Stimulated activated CD4-positive, alpha-beta T cell treated with anti-CD3 and anti-CD28 coated beads, TNF-alpha, amount 100 ng/mL, for 48 hours (primary cell): ENCODE results near the gene C8B.

Source experiments
- DNase-seq, 3 donors: peaks; one replicate each; pipeline ENCODE4 v3.0.0-alpha.2; 2020; ENCODE audit warnings: low read depth in 3 of 3

The C8B gene

DNA sequence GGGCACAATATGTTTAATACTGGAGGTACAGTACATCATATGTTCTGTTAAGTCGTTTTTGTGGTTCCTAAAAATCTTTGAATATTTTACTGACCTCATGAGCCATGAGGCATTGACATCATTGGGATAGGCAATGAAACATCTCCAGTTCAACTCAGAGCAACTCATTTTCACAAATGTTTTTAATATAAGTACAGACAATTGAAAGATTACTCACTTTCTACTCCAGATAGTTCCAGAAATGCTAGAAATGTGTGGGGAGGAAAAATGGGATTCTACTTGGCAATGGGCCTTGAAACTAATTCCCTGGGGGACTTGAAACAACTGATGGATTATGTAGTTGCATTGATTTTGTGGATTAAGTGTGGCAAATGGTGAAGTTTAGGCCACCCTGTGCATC, 7.2 kb upstream of the C8B start:
- no peak for DNase-seq

DNA sequence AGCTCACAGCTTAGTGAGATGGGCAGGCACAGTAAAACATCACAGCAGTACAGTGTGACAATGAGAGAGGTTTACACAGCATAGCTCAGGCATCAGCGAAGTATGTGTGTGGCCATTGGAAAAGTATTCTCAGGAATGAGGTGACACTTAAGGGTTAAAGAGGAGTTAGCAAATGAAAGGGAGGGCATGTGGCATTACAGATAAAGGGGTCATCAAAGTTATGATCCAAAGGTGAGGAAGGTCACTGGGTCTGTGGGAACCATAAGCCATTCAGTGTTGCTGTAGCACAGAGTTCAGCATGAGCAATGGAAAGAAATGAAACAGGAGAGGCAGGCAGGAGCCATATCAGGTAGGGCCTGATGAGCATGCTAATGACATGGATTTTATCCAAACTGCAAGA, 4.5 kb upstream of the C8B start:
- no peak for DNase-seq

DNA sequence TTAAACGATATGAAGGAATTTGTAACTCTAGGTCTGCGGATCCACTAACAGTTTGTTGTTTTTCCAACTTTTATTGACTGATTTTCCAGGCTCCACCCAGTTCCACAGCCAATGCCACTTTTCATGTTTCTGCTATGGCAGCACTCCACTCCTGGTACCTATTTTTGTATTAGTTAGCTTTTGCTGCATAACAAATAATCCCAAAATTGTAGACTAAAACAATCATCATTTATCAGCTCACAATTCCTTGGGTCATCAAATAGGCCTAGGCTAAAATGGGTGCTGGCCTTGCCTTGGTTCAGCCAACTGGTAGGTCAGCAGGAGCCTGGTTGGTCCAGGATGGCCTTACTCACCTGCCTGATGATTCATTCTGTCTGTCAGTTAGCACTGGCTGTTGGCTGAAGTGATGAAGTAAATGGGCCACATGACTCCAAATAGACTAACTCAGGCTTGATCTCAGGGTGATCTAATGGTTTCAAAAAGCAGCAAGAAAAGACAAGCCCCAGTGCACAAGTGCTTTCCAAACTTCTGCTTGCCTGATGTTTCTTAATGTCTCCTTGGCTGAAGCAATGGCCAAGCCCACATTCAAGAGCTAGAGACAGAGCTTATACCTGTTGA, 3.2 kb upstream of the C8B start:
- no peak for DNase-seq

DNA sequence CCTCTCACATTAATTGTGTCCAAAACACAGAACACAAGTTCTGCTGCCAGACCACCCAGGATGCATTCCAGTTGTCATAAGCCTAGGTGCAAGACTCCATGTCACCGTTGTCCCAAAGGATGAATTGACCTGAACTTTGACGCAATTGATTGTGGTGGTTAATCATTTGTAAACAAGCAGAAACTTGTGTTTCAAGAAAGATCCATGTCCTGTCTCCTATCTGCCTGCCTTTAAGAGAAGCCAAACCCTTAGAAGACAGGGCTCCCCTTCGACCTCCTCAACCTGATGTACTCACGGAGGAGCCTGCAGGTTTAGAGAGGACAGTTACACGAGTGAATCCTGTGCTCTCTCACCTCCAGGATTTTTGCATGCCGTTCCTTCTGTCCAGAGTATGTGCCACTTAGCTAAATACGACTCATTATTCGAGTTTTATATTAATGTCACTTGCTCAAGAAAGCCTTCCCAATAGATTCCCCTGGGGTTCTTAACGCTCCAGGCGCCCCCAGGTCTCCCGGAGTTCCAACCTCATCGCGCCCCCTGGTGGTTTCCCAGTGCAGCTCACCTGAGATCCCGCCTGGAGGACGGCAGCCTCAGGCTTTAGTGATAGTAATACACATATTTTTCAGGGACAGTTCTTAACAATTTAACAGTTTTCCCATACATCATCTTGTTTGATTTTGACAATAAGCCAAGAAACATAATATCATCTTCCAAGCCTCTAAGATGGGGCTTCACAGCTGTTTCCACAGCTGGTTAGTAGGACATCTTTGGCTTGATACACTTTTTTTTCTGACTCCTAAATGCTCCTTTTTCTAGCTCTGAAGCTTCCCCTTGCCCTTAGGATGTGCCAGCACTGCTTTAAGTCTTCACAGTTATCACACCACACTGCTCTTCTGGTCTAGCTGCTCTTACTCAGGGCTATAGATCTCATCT, 2.4 kb upstream of the C8B start:
- no peak for DNase-seq

DNA sequence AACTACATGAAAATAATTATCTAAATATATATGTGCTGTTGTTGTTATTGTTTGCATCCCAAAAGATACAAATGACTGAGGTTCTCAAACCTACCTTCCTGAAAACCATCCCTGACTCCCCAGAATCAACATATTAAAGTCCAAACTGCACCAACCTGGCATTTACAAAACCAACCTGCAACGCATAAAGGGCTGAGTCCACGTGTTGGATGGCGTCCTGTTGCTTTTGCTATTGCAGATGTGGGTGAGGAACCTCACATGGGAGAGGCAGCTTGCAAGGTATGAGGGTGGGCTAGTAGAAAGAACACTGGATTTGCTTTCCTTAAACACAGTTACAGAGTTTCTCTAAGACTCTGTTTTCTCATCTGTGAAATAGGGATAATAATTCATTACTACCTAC, 1.5 kb upstream of the C8B start:
- no peak for DNase-seq

DNA sequence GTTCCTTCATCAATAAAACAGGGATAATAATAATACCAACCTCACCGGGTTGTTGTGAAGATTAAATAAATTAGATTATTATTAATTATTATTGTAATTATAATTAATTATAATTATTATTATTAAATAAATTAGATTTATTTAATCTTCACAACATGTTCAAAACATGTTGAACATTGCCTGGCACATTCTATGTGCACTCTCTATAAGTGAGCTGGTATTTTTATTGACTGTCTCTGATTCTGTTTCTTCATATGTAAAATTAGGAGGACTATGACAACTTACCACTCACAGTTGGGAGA, 834 bp upstream of the C8B start:
- no peak for DNase-seq

DNA sequence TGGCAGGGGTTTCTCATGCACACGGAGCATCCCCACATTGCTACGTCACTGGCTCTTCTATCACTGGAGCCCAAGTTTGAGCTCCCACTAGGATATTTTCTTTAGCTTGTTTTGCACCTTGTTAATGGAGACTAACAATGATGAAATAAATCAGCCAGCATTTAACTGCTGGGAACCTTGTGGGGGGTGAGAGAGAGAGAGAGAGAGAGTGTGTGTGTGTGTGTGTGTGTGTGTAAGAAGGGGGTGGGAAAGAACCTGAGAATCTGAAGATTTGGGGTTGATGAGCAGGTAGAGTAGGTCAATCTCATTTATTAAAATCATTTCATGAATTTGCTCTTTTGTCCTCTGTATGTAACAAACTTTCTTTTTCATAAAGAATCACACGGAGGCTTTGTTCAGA, 624 bp downstream of the C8B start:
- DNase-seq: no peak

DNA sequence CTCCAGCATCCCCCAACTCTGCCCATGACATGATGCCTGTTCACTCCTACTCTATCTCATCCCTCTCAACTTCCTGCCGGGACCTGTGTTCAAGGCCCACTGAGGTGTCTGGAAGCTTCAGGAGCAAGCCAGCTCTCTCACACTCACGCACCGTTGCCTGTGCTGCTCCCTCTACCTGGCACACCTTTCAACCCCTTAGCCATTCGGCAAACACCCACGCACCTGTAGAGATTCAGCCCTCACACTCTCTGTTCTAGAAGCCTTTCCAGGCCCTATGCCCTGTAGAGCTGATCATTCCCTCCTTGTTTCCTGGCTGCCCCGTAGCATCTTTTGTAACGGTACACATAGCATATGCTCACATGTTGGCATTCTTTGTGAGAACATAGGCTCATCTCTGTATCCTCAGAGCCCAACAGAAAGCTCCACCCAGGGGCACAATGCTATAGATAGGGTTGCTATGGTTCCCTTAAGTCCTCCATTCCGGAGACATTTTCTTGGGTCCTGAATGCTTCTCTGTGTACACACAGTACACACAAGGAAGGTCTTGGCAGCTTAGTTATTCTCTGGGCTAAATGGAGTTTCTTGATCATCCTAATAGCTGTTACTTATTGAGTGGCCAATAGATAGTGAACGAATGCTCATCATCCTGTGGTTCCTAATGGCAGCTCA, 1.3 kb downstream of the C8B start:
- DNase-seq: no peak

DNA sequence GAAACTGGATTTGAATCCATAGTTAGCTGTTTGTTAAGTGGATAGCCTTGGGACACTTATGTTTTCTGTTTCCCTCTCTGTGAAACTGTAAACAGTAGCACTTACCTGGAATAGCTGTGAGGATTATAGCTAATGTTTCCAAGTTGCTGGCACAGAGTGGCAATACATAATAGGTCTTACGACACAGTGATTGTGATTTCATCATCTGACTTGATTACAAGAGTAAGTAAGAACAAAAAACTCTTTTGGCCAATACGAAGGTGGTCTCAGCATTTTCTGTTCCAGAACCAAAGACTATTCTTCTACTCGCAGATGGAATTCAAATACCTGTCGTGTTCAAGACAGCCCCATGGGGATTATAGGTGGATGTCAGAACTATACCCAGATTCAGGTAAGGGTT, 2.1 kb downstream of the C8B start:
- no peak for DNase-seq

DNA sequence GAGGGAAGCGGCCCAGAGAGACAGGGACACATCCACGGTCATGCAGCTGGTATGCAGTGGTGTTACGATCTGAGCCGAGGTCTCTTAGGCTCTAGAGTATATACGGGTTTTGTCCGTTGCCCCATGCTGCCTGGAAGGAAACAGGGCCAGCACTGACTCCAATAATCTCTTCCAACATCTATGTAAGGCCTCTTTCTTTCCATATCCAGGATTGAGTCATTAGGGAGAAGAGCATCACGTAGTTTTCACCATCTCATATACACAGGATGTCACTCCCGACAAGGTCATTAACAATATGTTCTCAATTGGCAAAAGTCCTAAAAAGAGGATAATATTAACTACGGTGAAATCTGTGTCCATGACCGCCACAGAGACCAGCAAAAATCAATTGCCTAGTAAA, 4.4 kb downstream of the C8B start:
- no peak for DNase-seq

DNA sequence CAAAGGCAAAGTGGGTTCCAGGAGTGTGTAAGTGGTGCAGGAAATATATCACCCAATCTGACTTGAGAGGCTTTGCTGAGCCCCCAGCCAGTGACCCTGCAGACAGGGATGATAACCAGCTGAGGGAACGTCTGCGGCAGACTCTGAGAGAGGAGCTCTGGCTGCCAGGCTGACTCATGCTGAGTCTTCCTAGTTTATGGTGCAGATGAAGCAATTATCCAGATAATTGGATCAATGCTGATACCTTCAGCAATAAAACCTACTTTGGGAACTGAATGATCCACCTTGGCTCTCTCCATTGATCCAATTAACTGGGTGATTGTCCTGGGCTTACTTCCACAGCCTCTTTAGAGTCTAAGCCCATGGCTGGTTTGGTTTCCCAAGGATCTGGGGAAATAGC, 7.3 kb downstream of the C8B start:
- no peak for DNase-seq

DNA sequence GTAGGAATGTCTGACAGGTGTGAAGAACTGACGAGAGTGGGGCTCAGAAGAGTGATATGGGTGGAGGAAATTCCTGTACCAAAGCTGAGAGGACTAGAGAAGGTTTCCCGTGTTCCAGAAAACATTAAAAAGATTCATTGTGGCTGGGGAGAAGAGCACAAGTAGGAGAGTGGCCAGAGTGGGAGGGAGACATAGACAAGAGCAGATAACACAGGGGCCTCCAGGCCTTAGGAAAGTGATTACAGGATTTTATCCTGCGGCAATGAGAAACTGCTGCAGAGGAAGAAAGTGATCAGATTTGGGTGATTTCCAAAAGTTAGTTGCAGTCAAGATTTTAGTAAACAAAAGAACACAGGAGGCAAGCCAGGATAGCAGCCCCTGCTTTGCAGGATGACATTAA, 7.9 kb downstream of the C8B start:
- no peak for DNase-seq

DNA sequence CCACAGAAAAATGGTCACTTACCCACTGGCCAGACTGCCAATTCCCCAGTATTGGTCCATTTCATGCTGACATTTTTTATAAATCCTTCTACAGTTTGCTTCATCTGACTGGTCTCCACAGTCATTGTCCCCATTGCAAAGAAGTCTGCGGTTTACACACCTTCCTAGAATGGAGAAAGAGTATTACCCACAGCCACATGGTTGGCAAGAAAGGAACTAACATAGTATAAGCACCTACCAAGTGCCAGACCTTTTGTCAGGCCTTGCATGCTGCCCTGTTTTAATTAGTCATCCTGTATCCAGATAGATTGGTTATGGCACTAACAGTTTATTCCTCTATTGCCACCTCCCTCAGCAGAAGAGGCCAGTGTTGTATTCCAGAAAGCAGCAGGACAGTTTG, 11.2 kb downstream of the C8B start:
- DNase-seq: no peak

DNA sequence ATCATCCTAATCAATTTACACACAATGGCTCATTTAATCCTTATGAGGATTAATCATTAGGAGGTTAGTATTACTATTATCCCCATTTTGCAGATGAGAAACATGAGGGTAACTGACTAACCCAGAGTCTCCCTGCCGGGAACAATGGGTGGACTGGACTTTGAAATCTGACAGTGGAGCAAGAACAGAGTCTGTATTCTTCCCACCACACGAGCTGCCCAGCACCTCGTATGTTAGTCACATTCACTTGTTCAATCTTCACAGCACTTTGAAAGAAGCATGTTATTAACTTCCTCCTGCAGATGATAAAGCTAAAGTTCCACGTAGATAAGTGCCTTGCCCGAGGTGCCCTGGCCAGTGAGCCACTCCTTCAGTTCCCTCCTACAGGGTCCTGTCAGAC, 12.4 kb downstream of the C8B start:
- no peak for DNase-seq

DNA sequence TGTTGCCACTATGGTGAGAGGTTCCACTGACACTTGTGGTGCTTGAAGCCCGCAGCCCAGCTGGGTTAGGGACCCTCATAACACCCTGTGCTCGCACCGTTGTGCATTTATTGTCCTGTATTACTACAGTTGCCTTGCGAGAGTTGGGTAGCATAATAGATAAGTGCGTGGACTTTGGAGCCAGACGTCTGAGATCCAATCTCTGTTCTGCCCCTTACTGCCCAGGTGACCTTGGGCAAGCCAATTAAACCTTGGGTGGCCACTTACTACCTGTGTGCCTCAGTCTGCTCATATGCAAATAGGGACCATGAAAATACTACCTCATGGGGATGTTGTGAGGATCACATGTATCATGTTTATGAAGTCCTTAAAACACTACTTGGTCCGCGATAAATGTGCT, 13.3 kb downstream of the C8B start:
- DNase-seq: no peak

DNA sequence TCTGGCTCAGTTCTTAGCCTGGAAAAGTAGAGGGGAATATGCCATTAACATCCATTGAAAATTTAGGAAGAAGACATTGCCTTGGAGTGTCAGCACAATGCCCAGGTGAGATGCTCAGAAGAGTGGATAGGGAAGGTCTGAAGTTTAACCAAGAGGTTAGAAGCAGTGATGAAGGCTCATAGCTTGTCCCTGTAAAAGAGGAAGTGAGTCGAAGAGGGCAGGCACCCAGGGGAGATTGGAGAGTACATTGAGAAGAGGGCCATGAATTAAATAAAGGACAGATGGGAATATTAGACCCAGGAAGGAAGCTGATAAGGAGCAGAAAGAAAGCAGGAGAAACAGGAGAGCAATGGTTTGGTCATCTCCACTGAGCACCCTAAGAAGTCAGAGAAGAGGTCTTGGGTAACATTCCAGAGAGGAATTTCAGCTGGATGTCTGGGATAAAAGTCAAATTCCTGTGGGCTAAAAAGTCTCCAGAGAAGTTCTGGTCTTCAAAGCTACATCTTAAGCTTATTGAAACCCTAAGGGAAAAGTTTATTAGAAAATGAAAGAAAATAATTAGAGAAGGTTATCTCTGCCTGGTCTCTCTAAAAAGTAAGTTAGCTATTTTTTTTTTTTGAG, 17.3 kb downstream of the C8B start:
- no peak for DNase-seq

DNA sequence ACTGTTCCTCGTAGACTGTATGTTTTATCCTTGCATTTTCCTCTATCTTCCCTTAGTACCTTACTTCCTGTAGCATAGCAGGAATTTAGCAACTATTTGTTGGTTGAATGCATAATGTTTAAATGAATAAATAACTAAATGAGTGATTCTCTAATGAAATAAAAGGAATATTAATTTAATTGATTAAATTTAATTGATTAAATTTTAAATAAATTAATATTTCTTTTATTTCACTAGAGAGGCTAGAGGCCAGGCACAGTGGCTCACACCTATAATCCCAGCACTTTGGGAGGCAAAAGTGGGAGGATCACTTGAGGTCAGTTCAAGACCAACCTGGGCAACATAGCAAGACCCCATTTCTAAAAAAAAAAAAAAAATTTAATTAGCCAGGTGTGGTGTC, 25.8 kb downstream of the C8B start:
- DNase-seq: no peak

DNA sequence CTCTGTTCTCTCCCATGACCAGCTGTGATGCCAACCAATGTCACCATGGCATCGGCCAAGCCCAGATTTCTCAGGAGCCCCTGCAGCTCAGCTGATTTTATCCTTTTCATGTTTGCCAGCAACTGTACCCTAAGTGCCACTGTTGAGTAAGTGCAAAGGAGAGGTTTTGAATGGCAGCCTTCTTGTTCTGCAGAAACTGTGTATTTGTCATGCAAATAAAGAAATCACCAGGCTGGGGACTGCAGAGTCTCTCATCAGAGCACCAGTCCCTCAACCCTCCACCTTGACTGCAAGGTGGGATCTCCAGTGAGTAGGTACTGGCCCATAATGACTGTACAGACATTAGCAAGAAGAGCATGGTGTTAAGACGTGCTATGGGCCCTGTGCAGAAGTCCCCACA, 26.6 kb downstream of the C8B start:
- DNase-seq: no peak

DNA sequence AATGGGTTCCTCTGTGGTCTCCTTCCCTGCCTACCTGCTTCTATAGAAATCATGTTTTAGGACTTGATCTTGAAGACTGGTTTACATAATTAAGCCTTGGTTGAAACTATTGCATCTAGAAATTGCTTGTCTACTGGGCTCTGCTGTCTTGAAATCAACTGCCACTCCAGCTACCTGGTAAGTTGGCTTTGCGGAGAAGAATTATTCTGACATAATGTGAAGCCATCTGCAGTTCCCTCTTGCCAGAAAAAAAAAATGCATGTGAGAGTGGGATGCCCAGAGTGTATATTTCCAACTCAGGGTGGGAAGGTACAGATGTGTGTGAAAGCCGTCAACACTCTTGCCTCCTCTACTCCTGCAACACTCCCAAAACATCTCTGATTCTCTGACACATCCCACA, 27.2 kb downstream of the C8B start:
- DNase-seq: no peak

DNA sequence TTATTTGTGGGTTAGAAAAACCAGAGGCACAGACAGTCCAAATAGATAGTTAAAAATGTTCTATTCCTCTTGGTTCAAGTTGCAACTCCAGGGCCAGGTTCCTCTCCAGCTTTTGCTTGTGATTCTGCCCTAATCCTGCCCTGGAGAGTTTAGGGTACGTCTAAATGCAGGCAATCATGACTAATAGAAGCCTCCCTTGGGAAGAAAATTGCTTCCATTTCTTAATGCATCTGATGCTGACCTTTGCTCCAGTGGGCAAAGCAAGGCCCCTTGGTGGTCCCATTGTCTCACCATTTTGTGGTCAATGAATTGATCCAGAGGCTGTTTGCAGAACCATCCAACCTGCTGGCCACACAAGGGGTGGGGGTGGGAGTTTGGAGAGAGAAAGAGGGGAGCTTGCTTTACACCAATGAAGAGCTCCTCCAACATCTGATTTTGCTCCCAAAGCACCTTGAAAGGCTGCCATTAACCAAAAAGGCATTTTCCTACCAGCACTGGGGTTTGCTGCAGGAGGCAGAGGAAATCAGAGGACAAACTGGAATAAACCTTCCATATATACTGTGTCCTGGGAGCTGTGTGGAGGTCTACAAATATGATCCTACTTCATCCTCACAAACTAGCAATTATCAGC, 31.3 kb downstream of the C8B start:
- no peak for DNase-seq

DNA sequence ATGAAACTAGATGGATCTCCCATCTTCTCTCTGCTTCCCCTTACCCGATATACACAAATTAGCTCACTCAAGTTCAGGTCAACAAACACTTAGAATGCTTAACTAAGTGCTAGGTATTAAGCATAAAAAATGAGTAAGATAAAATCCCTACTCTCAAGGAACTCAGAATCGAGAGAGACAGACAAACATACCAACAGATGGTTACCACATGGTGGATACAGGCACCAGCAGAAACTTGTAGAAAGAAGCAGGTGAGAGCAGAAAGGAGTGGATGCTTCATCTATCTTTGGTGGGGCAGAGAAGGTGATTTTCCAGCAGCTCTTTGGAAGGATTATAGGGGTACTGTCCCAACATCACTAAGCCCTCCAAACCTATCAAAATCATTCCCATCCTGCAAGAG, 32.2 kb downstream of the C8B start:
- no peak for DNase-seq

DNA sequence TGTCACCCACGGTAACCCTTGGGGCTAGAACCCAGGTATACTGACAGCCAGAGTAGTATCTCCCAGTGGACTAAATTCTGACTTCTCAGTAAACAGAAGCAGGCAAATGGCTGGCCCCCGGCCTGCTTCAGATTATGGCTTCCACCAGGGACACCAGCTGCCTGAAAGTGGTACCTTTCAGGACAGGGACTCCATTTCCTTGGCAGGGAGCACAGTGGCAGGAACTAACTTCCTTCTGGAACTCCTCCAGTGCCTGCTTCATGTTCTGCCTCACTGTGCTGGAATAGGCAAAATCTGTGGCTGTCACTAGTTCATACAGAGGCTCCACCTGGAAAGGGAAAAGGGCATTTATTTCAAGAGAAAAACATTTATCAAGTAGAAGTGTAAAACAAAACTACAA, 32.7 kb downstream of the C8B start:
- DNase-seq: no peak
